MM.1S (cell line): Measurements from ENCODE around the gene ADO.

Experiments used
- DNase-seq: peaks from one replicate; pipeline ENCODE4 v3.0.0-alpha.2; 2015
- H2AFZ ChIP-seq: fragments of 300-600 bp; sonication (generic); 2 replicates; pipeline ENCODE4 v1.6.0; 2016; ENCODE audit warnings: antibody characterized with exemption, low read length
- H3F3A ChIP-seq: fragments of 300-600 bp; sonication (generic); 2 replicates; pipeline ENCODE4 v1.6.1; 2016; ENCODE audit warnings: mild to moderate bottlenecking, antibody characterized with exemption, low read length, moderate library complexity, mixed read lengths; ENCODE audit not compliant: insufficient read depth
- H3K27ac ChIP-seq: fragments of 300-600 bp; sonication (generic); 2 replicates; pipeline ENCODE4 v1.5.1; 2016; ENCODE audit warnings: mild to moderate bottlenecking, low read length
- H3K27me3 ChIP-seq: fragments of 300-600 bp; sonication (generic); replicated peaks from 2 replicates; pipeline ENCODE4 v1.6.0; 2016; ENCODE audit warnings: low read length; ENCODE audit not compliant: insufficient read depth
- H3K36me3 ChIP-seq: fragments of 300-600 bp; sonication (generic); replicated peaks from 2 replicates; pipeline ENCODE4 v1.6.1; 2016; ENCODE audit warnings: mild to moderate bottlenecking, low read length, mixed read lengths; ENCODE audit not compliant: insufficient read depth
- H3K4me1 ChIP-seq: fragments of 300-600 bp; sonication (generic); 2 replicates; pipeline ENCODE4 v1.6.1; 2016; ENCODE audit warnings: low read length, mixed read lengths
- H3K4me2 ChIP-seq: fragments of 300-600 bp; sonication (generic); 2 replicates; pipeline ENCODE4 v1.6.0; 2016; ENCODE audit warnings: low read depth, low read length
- H3K4me3 ChIP-seq: fragments of 300-600 bp; sonication (generic); 2 replicates; pipeline ENCODE4 v1.5.1; 2016; ENCODE audit warnings: low read length, mixed read lengths
- H3K79me2 ChIP-seq: fragments of 300-600 bp; sonication (generic); 2 replicates; pipeline ENCODE4 v1.6.1; 2016; ENCODE audit warnings: mixed run types, low read length, mixed read lengths
- H3K9ac ChIP-seq: fragments of 300-600 bp; sonication (generic); 2 replicates; pipeline ENCODE4 v1.6.1; 2016; ENCODE audit warnings: low read length, mixed read lengths
- H3K9me2 ChIP-seq: fragments of 300-600 bp; sonication (generic); replicated peaks from 2 replicates; pipeline ENCODE4 v1.6.1; 2016; ENCODE audit warnings: mild to moderate bottlenecking, low read length, mixed read lengths; ENCODE audit not compliant: insufficient read depth
- H3K9me3 ChIP-seq: fragments of 300-600 bp; sonication (generic); replicated peaks from 2 replicates; pipeline ENCODE4 v1.6.1; 2016; ENCODE audit warnings: mild to moderate bottlenecking, low read length, mixed read lengths; ENCODE audit not compliant: insufficient read depth
- H4K20me1 ChIP-seq: fragments of 300-600 bp; sonication (generic); 2 replicates; pipeline ENCODE4 v1.6.1; 2016; ENCODE audit warnings: mild to moderate bottlenecking, low read length, moderate library complexity, mixed read lengths; ENCODE audit not compliant: insufficient read depth
- CTCF ChIP-seq: fragments of 300-600 bp; sonication (generic); IDR thresholded peaks from 2 replicates; pipeline ENCODE4 v1.5.1; 2016; ENCODE audit warnings: antibody characterized with exemption, low read length, mixed read lengths
- EZH2 ChIP-seq: fragments of 300-600 bp; sonication (generic); optimal IDR thresholded peaks from 2 replicates; pipeline ENCODE3; 2017; ENCODE audit warnings: low read depth, mild to moderate bottlenecking, antibody characterized with exemption, low read length, mixed read lengths
- EZH2phosphoT487 ChIP-seq: fragments of 300-600 bp; sonication (generic); IDR thresholded peaks from 2 replicates; pipeline ENCODE4 v1.6.1; 2018; ENCODE audit warnings: antibody characterized with exemption, low read length

Gene ADO

GRCh38 chr10:62816331-62817120 is 12.0 kb downstream of the ADO start, which contains the start of gene EGR2:
EGR2 (minus strand) TSS chr10:62816366; CDS start chr10:62816029, 337 bp downstream.
- Histone ChIP-seq H2AFZ (peak within 1 kb of the TSS; percentile 41), H3K27me3 (peaks cover 20% of the 10 kb centered on the region), H3K9me3 (no peaks in the 10 kb centered on the region), H3K9me2 (no peaks in the 10 kb centered on the region), H3K36me3 (no peaks in the 10 kb centered on the region), H3K79me2 (no peaks in the 10 kb centered on the region), H3F3A (peaks cover 12% of the 10 kb centered on the region), H3K9ac (peak within 1 kb of the TSS; percentile 75), H4K20me1 (no peaks in the 10 kb centered on the region), H3K4me3 (peak within 1 kb of the TSS; percentile 82), H3K4me1 (peaks cover 8% of the 10 kb centered on the region; the same call in 1 of the 2 replicates), H3K27ac (peak within 1 kb of the TSS; percentile 72), H3K4me2 (peak within 1 kb of the TSS; percentile 98)
- DNase-seq, result peak; percentile 94
- no peak for TF ChIP-seq EZH2phosphoT487
- TF ChIP-seq EZH2, result no peak
- TF ChIP-seq CTCF, result no peak

- H3K4me3 ChIP-seq, result peak overlapping the region; percentile 82
- TF ChIP-seq CTCF (no peak), EZH2phosphoT487 (no peak), EZH2 (no peak)
- H3K79me2 ChIP-seq, result no peaks in the 10 kb centered on the region
- peak overlapping the region; percentile 72 for H3K27ac ChIP-seq
- H4K20me1 ChIP-seq, result no peaks in the 10 kb centered on the region
- H3K4me2 ChIP-seq, result peak overlapping the region; percentile 98
- DNase-seq, result no peak
- H3K9me2 ChIP-seq, result no peaks in the 10 kb centered on the region
- H3K9ac ChIP-seq, result peak overlapping the region; percentile 75
- H3K4me1 ChIP-seq, result peaks cover 8% of the 10 kb centered on the region; the same call in 1 of the 2 replicates
- peaks cover 12% of the 10 kb centered on the region for H3F3A ChIP-seq
- no peaks in the 10 kb centered on the region for H3K36me3 ChIP-seq
- H3K9me3 ChIP-seq, result no peaks in the 10 kb centered on the region
- peak overlapping the region; percentile 41 for H2AFZ ChIP-seq
- H3K27me3 ChIP-seq, result peaks cover 20% of the 10 kb centered on the region
These were observed 12.7 kb downstream of the ADO start for GRCh38 chr10:62817121-62817765.

GRCh38 chr10:62817766-62818425 is 13.4 kb downstream of the ADO start:
- Histone ChIP-seq H3K4me3 (peak overlapping the region; percentile 82), H3K9me3 (no peaks in the 10 kb centered on the region), H3K27me3 (peaks cover 20% of the 10 kb centered on the region), H3K9ac (peak overlapping the region; percentile 75; the same call in 1 of the 2 replicates), H2AFZ (peak overlapping the region; percentile 58), H3F3A (peaks cover 12% of the 10 kb centered on the region), H3K4me2 (peak overlapping the region; percentile 98), H3K36me3 (no peaks in the 10 kb centered on the region), H3K4me1 (peaks cover 8% of the 10 kb centered on the region; the same call in 1 of the 2 replicates), H3K79me2 (no peaks in the 10 kb centered on the region), H3K27ac (peak overlapping the region; percentile 72; the same call in 1 of the 2 replicates), H4K20me1 (no peaks in the 10 kb centered on the region), H3K9me2 (no peaks in the 10 kb centered on the region)
- TF ChIP-seq EZH2 (no peak), CTCF (peak; percentile 75)
- DNase-seq, result peak; percentile 77
